DMS53 treated with DMSO at 0.1 percent for 48 hours (cell line): ENCODE data around the gene ZP4.
A peak's percentile ranks its signal among the peaks of the same experiment; 100 is the strongest.
"Not testable (repeated sequence)": the region's sequence is repeated elsewhere in the genome, so short reads cannot be mapped to it uniquely, and the experiment has no call there.

Experiments used
- DNase-seq: peaks from one replicate; lab custom pipeline; 2025; ENCODE audit not compliant: unreplicated experiment; lab: John Stamatoyannopoulos, UW

Gene ZP4

GRCh38 chr1:237877631-237878030 is 13.1 kb downstream of the ZP4 start:
- DNase-seq: no peak

- no peak for DNase-seq
Measured at GRCh38 chr1:237875291-237875690, 15.4 kb downstream of the ZP4 start.

- peak; percentile 4 for DNase-seq
Measured at GRCh38 chr1:237873487-237874211, 17.1 kb downstream of the ZP4 start.

- no peak for DNase-seq
Measured at GRCh38 chr1:237868817-237869600, 21.7 kb downstream of the ZP4 start.

- no peak for DNase-seq
Measured at GRCh38 chr1:237867380-237867888, 23.3 kb downstream of the ZP4 start.

- DNase-seq: peak; percentile 47
Measured at GRCh38 chr1:237864338-237865244, 26.1 kb downstream of the ZP4 start.

- no peak for DNase-seq
Measured at GRCh38 chr1:237863234-237863633, 27.5 kb downstream of the ZP4 start.

GRCh38 chr1:237861944-237862343 is 28.8 kb downstream of the ZP4 start:
- no peak for DNase-seq

- no peak for DNase-seq
Measured at GRCh38 chr1:237858992-237859391, 31.7 kb downstream of the ZP4 start.

- DNase-seq: no peak
Measured at GRCh38 chr1:237857455-237857854, 33.3 kb downstream of the ZP4 start.

- no peak for DNase-seq
Measured at GRCh38 chr1:237852342-237852741, 38.4 kb downstream of the ZP4 start.

GRCh38 chr1:237851210-237851845 is 39.4 kb downstream of the ZP4 start:
- DNase-seq: peak; percentile 45

- not testable (repeated sequence) for DNase-seq
Measured at GRCh38 chr1:237843516-237843915, 47.2 kb downstream of the ZP4 start.

GRCh38 chr1:237841485-237841884 is 49.2 kb downstream of the ZP4 start:
- DNase-seq: no peak

GRCh38 chr1:237838904-237839534 is 51.7 kb downstream of the ZP4 start:
- DNase-seq: no peak

- DNase-seq: no peak
Measured at GRCh38 chr1:237838320-237838719, 52.4 kb downstream of the ZP4 start.

- DNase-seq: no peak
Measured at GRCh38 chr1:237834461-237834860, 56.3 kb downstream of the ZP4 start.

- no peak for DNase-seq
Measured at GRCh38 chr1:237834048-237834447, 56.7 kb downstream of the ZP4 start.

GRCh38 chr1:237832858-237833257 is 57.9 kb downstream of the ZP4 start:
- no peak for DNase-seq
